ENCODE results near the gene CTNNBL1.

The CTNNBL1 gene

GRCh38 chr20:37882961-37883712 is 189.3 kb downstream of the CTNNBL1 start:
- Histone ChIP-seq H3K4me3 (replicated peaks; ENCODE audit: insufficient read depth, low read length) (no peak overlapping the region), H3K27me3 (ENCODE audit: insufficient read depth, poor library complexity, severe bottlenecking) (no peaks in the 10 kb centered on the region), H3K27ac (replicated peaks) (no peak overlapping the region)
- DNase-seq (ENCODE audit: low read depth in 1 of 2, low spot score in 1 of 2) = no peak
- TF ChIP-seq REST (IDR thresholded peaks at IDR 0.05; ENCODE audit: insufficient replicate concordance, low read depth) = no peak
- TF ChIP-seq GABPA (IDR thresholded peaks at IDR 0.05; ENCODE audit: low read depth) = no peak
- TF ChIP-seq POLR2AphosphoS5 (IDR thresholded peaks at IDR 0.05; ENCODE audit: low read depth) = no peak

DNA sequence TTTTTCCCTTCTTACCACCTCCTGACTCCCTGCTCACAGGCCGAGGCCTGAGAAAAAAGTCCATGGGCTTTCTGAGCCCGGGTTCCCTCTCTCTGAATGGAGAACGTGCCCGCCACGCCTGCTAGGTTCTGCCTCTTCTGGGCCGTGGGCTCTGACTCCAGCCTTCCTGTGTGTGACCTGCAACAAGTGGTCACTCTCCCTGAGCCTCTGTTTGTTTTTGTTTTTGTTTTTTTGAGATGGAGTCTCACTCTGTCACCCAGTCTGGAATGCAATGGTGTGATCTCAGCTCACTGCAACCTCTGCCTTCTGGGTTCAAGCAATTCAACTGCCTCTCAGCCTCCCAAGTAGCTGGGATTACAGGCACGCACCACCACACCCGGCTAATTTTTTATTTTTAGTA is 191.2 kb downstream of the CTNNBL1 start:
- DNase-seq (ENCODE audit: low read depth in 1 of 2, low spot score in 1 of 2) = no peak
- no peak overlapping the region for H3K27ac ChIP-seq (replicated peaks)
- no peak overlapping the region for H3K4me3 ChIP-seq (replicated peaks; ENCODE audit: insufficient read depth, low read length)
- H3K27me3 ChIP-seq (ENCODE audit: insufficient read depth, poor library complexity, severe bottlenecking) = no peaks in the 10 kb centered on the region
- no peak for TF ChIP-seq REST (IDR thresholded peaks at IDR 0.05; ENCODE audit: insufficient replicate concordance, low read depth)

GRCh38 chr20:37885593-37886503 is 192.0 kb downstream of the CTNNBL1 start:
- TF ChIP-seq, protein P1, sequence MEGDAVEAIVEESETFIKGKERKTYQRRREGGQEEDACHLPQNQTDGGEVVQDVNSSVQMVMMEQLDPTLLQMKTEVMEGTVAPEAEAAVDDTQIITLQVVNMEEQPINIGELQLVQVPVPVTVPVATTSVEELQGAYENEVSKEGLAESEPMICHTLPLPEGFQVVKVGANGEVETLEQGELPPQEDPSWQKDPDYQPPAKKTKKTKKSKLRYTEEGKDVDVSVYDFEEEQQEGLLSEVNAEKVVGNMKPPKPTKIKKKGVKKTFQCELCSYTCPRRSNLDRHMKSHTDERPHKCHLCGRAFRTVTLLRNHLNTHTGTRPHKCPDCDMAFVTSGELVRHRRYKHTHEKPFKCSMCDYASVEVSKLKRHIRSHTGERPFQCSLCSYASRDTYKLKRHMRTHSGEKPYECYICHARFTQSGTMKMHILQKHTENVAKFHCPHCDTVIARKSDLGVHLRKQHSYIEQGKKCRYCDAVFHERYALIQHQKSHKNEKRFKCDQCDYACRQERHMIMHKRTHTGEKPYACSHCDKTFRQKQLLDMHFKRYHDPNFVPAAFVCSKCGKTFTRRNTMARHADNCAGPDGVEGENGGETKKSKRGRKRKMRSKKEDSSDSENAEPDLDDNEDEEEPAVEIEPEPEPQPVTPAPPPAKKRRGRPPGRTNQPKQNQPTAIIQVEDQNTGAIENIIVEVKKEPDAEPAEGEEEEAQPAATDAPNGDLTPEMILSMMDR (IDR thresholded peaks at IDR 0.05; ENCODE audit: insufficient read depth, low read length) = no peak
- TF ChIP-seq GABPA (IDR thresholded peaks at IDR 0.05; ENCODE audit: low read depth) (no peak), POLR2AphosphoS5 (IDR thresholded peaks at IDR 0.05; ENCODE audit: low read depth) (no peak), SPI1 (IDR thresholded peaks at IDR 0.05; ENCODE audit: borderline replicate concordance, low read depth) (no peak), REST (IDR thresholded peaks at IDR 0.05; ENCODE audit: insufficient replicate concordance, low read depth) (no peak)
- H3K27ac ChIP-seq (replicated peaks) = no peak overlapping the region
- H3K4me3 ChIP-seq (replicated peaks; ENCODE audit: insufficient read depth, low read length) = no peak overlapping the region
- no peak for DNase-seq (ENCODE audit: low read depth in 1 of 2, low spot score in 1 of 2)
- no peaks in the 10 kb centered on the region for H3K27me3 ChIP-seq (ENCODE audit: insufficient read depth, poor library complexity, severe bottlenecking)

DNA sequence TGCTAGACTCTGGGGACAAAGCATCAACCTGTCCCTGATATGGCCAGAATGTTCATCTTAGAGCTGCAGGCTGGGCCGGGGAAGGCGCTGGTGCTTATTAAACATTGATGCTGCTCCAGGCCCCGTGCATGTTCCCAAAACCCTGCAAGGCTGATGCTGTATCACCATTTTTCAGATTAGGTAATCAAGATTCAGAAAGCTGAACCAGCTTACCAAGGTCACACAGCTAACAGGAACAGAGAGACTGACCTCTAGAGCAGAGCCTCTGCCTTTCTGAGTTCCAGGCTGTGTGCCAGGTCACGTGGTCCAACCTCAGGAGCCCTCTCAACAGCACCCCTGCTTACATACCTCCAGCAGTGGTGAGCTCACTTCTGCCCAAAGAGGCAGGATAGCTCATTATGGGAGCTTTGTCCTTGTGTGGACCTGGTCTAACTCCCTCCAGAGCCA is 193.0 kb downstream of the CTNNBL1 start:
- DNase-seq (ENCODE audit: low read depth in 1 of 2, low spot score in 1 of 2) = peak; percentile 26 to 44
- no peak for TF ChIP-seq REST (IDR thresholded peaks at IDR 0.05; ENCODE audit: insufficient replicate concordance, low read depth)
- H3K27me3 ChIP-seq (ENCODE audit: insufficient read depth, poor library complexity, severe bottlenecking) = no peaks in the 10 kb centered on the region
- no peak overlapping the region for H3K27ac ChIP-seq (replicated peaks)
- H3K4me3 ChIP-seq (replicated peaks; ENCODE audit: insufficient read depth, low read length) = no peak overlapping the region
